ENCODE data around the gene NUP50.

Gene NUP50

DNA sequence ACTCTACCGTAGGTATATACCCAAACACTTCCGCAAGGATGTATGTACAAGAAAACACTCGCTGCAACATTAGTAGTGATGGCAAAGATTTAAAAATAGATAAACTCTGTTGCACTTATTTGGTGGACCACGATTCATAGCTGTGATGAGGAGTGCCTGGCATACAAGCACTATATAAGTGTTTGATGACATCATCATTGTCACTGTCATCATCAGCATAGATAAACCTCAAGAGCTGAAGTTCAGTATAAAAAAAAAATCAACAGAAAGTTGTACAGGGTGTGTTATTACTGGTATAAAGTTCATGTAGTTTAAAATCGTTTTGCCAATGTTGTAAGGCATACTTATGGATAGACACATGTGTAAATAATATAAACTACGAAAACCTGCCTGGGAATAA is 24.0 kb upstream of the NUP50 start:
- Histone ChIP-seq H3K4me1 (ENCODE audit: control insufficient read depth, low read depth, low read length) (no peaks in the 10 kb centered on the region), H3K27ac (ENCODE audit: low read depth, low read length) (no peak overlapping the region), H3K9ac (ENCODE audit: low read length) (no peak overlapping the region), H3K36me3 (ENCODE audit: control insufficient read depth, insufficient read depth, low read length) (no peaks in the 10 kb centered on the region), H3K79me1 (ENCODE audit: low read length) (no peaks in the 10 kb centered on the region), H3K4me2 (ENCODE audit: low read length) (no peak overlapping the region), H2BK15ac (replicated peaks; ENCODE audit: low read depth) (no peak overlapping the region), H3K56ac (ENCODE audit: low read length) (no peak overlapping the region), H2AK5ac (ENCODE audit: low read length) (no peak overlapping the region), H3K4ac (ENCODE audit: low read depth, low read length) (no peak overlapping the region), H3K79me2 (ENCODE audit: control insufficient read depth, insufficient read depth, low read length) (no peaks in the 10 kb centered on the region), H3K18ac (ENCODE audit: low read length) (no peak overlapping the region), H3K23ac (ENCODE audit: low read length) (no peak overlapping the region), H3K4me3 (ENCODE audit: low read length) (no peak overlapping the region), H4K8ac (ENCODE audit: low read depth, low read length) (no peak overlapping the region), H4K5ac (ENCODE audit: low read length) (no peak overlapping the region), H3K27me3 (ENCODE audit: insufficient read depth, low read length, poor library complexity) (no peaks in the 10 kb centered on the region), H2BK120ac (ENCODE audit: low read depth, low read length) (no peak overlapping the region), H2BK5ac (ENCODE audit: low read length) (no peak overlapping the region)
- no peak for DNase-seq
- no CpG with 5 or more reads among the region's 6 CpGs for WGBS (ENCODE audit: extremely low coverage, insufficient coverage, low lambda C conversion rate)

- Histone ChIP-seq H3K56ac (ENCODE audit: low read length) (no peak overlapping the region), H2BK15ac (replicated peaks; ENCODE audit: low read depth) (no peak overlapping the region), H3K18ac (ENCODE audit: low read length) (no peak overlapping the region), H3K36me3 (ENCODE audit: control insufficient read depth, insufficient read depth, low read length) (peaks cover 2% of the 10 kb centered on the region), H4K8ac (ENCODE audit: low read depth, low read length) (no peak overlapping the region), H3K79me2 (ENCODE audit: control insufficient read depth, insufficient read depth, low read length) (no peaks in the 10 kb centered on the region), H2AK5ac (ENCODE audit: low read length) (no peak overlapping the region), H4K5ac (ENCODE audit: low read length) (no peak overlapping the region), H3K9ac (ENCODE audit: low read length) (no peak overlapping the region), H3K4me1 (ENCODE audit: control insufficient read depth, low read depth, low read length) (no peaks in the 10 kb centered on the region), H3K27ac (ENCODE audit: low read depth, low read length) (no peak overlapping the region), H3K4ac (ENCODE audit: low read depth, low read length) (no peak overlapping the region), H3K79me1 (ENCODE audit: low read length) (no peaks in the 10 kb centered on the region), H3K27me3 (ENCODE audit: insufficient read depth, low read length, poor library complexity) (no peaks in the 10 kb centered on the region), H2BK120ac (ENCODE audit: low read depth, low read length) (no peak overlapping the region), H2BK5ac (ENCODE audit: low read length) (no peak overlapping the region), H3K23ac (ENCODE audit: low read length) (no peak overlapping the region), H3K4me2 (ENCODE audit: low read length) (no peak overlapping the region), H3K4me3 (ENCODE audit: low read length) (no peak overlapping the region)
- no CpG with 5 or more reads among the region's 15 CpGs for WGBS (ENCODE audit: extremely low coverage, insufficient coverage, low lambda C conversion rate)
- no peak for DNase-seq
Observed at GRCh38 chr22:45142376-45142775, 21.3 kb upstream of the NUP50 start.

DNA sequence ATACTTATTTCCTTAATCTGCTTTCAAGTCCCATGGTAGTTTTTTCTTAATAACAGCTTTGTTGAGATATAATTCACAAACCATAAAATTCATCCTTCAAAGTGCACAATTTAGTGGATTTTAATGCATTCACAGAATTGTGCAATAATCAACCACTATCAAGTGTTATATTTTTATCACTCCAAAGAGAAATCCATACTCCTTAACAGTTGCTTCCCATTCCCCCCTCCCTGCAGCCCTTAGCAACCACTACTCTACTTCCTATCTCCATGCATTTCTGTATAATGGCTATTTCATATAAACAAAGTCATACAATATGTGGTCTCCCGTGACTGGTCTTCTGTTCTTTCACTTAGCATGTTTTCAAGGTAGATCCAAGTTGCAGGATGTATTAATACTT is 18.8 kb upstream of the NUP50 start:
- no peaks in the 10 kb centered on the region for H3K79me1 ChIP-seq (ENCODE audit: low read length)
- H3K36me3 ChIP-seq (ENCODE audit: control insufficient read depth, insufficient read depth, low read length), result peaks cover 2% of the 10 kb centered on the region
- H3K4me1 ChIP-seq (ENCODE audit: control insufficient read depth, low read depth, low read length), result no peaks in the 10 kb centered on the region
- H3K27ac ChIP-seq (ENCODE audit: low read depth, low read length), result no peak overlapping the region
- H3K56ac ChIP-seq (ENCODE audit: low read length), result no peak overlapping the region
- H3K9ac ChIP-seq (ENCODE audit: low read length), result no peak overlapping the region
- DNase-seq, result no peak
- no CpG with 5 or more reads among the region's 1 CpG for WGBS (ENCODE audit: extremely low coverage, insufficient coverage, low lambda C conversion rate)
- H3K4ac ChIP-seq (ENCODE audit: low read depth, low read length), result no peak overlapping the region
- no peak overlapping the region for H3K4me3 ChIP-seq (ENCODE audit: low read length)
- no peak overlapping the region for H2BK5ac ChIP-seq (ENCODE audit: low read length)
- H2BK120ac ChIP-seq (ENCODE audit: low read depth, low read length), result no peak overlapping the region
- H4K8ac ChIP-seq (ENCODE audit: low read depth, low read length), result no peak overlapping the region
- H3K27me3 ChIP-seq (ENCODE audit: insufficient read depth, low read length, poor library complexity), result no peaks in the 10 kb centered on the region
- H3K79me2 ChIP-seq (ENCODE audit: control insufficient read depth, insufficient read depth, low read length), result no peaks in the 10 kb centered on the region
- H3K18ac ChIP-seq (ENCODE audit: low read length), result no peak overlapping the region
- H4K5ac ChIP-seq (ENCODE audit: low read length), result no peak overlapping the region
- H3K4me2 ChIP-seq (ENCODE audit: low read length), result no peak overlapping the region
- H3K23ac ChIP-seq (ENCODE audit: low read length), result no peak overlapping the region
- no peak overlapping the region for H2BK15ac ChIP-seq (replicated peaks; ENCODE audit: low read depth)
- no peak overlapping the region for H2AK5ac ChIP-seq (ENCODE audit: low read length)

GRCh38 chr22:45149671-45150070 is 14.1 kb upstream of the NUP50 start:
- no peak overlapping the region for H3K23ac ChIP-seq (ENCODE audit: low read length)
- H2BK120ac ChIP-seq (ENCODE audit: low read depth, low read length), result no peak overlapping the region
- peaks cover 11% of the 10 kb centered on the region for H3K79me1 ChIP-seq (ENCODE audit: low read length)
- no peak overlapping the region for H3K56ac ChIP-seq (ENCODE audit: low read length)
- H3K27ac ChIP-seq (ENCODE audit: low read depth, low read length), result no peak overlapping the region
- H3K79me2 ChIP-seq (ENCODE audit: control insufficient read depth, insufficient read depth, low read length), result no peaks in the 10 kb centered on the region
- H3K27me3 ChIP-seq (ENCODE audit: insufficient read depth, low read length, poor library complexity), result no peaks in the 10 kb centered on the region
- H3K36me3 ChIP-seq (ENCODE audit: control insufficient read depth, insufficient read depth, low read length), result peaks cover 4% of the 10 kb centered on the region
- no peak overlapping the region for H3K18ac ChIP-seq (ENCODE audit: low read length)
- no peak overlapping the region for H4K5ac ChIP-seq (ENCODE audit: low read length)
- H4K8ac ChIP-seq (ENCODE audit: low read depth, low read length), result no peak overlapping the region
- H3K4me1 ChIP-seq (ENCODE audit: control insufficient read depth, low read depth, low read length), result no peaks in the 10 kb centered on the region
- no peak overlapping the region for H2BK5ac ChIP-seq (ENCODE audit: low read length)
- no CpG with 5 or more reads among the region's 2 CpGs for WGBS (ENCODE audit: extremely low coverage, insufficient coverage, low lambda C conversion rate)
- no peak for DNase-seq
- H3K4me2 ChIP-seq (ENCODE audit: low read length), result no peak overlapping the region
- no peak overlapping the region for H2BK15ac ChIP-seq (replicated peaks; ENCODE audit: low read depth)
- no peak overlapping the region for H2AK5ac ChIP-seq (ENCODE audit: low read length)
- H3K4me3 ChIP-seq (ENCODE audit: low read length), result no peak overlapping the region
- H3K4ac ChIP-seq (ENCODE audit: low read depth, low read length), result no peak overlapping the region
- H3K9ac ChIP-seq (ENCODE audit: low read length), result no peak overlapping the region

DNA sequence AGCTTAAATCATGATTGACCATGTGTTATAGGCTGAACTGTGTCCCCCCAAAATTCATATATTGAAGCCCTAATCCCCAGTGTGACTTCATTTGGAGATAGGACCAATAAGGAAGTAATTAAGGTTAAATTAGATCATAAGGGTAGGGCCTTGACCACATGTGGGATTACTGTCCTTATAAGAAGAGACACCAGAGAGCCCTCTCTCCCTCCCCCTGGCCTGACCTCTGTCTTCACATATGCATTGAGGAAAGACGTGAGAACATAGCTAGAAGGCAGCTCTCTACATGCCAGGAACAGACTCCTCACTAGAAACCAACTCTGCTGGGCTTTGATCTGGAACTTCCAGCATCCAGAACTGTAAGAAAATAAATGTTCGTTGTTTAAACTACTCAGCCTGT is 13.6 kb upstream of the NUP50 start:
- Histone ChIP-seq H3K18ac (ENCODE audit: low read length) (no peak overlapping the region), H3K23ac (ENCODE audit: low read length) (no peak overlapping the region), H2BK15ac (replicated peaks; ENCODE audit: low read depth) (no peak overlapping the region), H3K4ac (ENCODE audit: low read depth, low read length) (no peak overlapping the region), H3K4me1 (ENCODE audit: control insufficient read depth, low read depth, low read length) (no peaks in the 10 kb centered on the region), H3K4me2 (ENCODE audit: low read length) (no peak overlapping the region), H3K56ac (ENCODE audit: low read length) (no peak overlapping the region), H3K4me3 (ENCODE audit: low read length) (no peak overlapping the region), H2BK5ac (ENCODE audit: low read length) (no peak overlapping the region), H3K27me3 (ENCODE audit: insufficient read depth, low read length, poor library complexity) (no peaks in the 10 kb centered on the region), H2AK5ac (ENCODE audit: low read length) (no peak overlapping the region), H4K5ac (ENCODE audit: low read length) (no peak overlapping the region), H3K36me3 (ENCODE audit: control insufficient read depth, insufficient read depth, low read length) (peaks cover 4% of the 10 kb centered on the region), H3K27ac (ENCODE audit: low read depth, low read length) (no peak overlapping the region), H4K8ac (ENCODE audit: low read depth, low read length) (no peak overlapping the region), H2BK120ac (ENCODE audit: low read depth, low read length) (no peak overlapping the region), H3K79me1 (ENCODE audit: low read length) (peaks cover 13% of the 10 kb centered on the region), H3K9ac (ENCODE audit: low read length) (no peak overlapping the region), H3K79me2 (ENCODE audit: control insufficient read depth, insufficient read depth, low read length) (no peaks in the 10 kb centered on the region)
- no CpG with 5 or more reads among the region's 2 CpGs for WGBS (ENCODE audit: extremely low coverage, insufficient coverage, low lambda C conversion rate)
- DNase-seq, result no peak

- no peak overlapping the region for H3K4me3 ChIP-seq (ENCODE audit: low read length)
- H3K4ac ChIP-seq (ENCODE audit: low read depth, low read length), result no peak overlapping the region
- peaks cover 4% of the 10 kb centered on the region for H3K36me3 ChIP-seq (ENCODE audit: control insufficient read depth, insufficient read depth, low read length)
- no peaks in the 10 kb centered on the region for H3K79me2 ChIP-seq (ENCODE audit: control insufficient read depth, insufficient read depth, low read length)
- no peak overlapping the region for H2AK5ac ChIP-seq (ENCODE audit: low read length)
- H3K27ac ChIP-seq (ENCODE audit: low read depth, low read length), result no peak overlapping the region
- H3K9ac ChIP-seq (ENCODE audit: low read length), result no peak overlapping the region
- H4K5ac ChIP-seq (ENCODE audit: low read length), result no peak overlapping the region
- H2BK5ac ChIP-seq (ENCODE audit: low read length), result no peak overlapping the region
- no peak for DNase-seq
- WGBS (ENCODE audit: extremely low coverage, insufficient coverage, low lambda C conversion rate), result no CpG with 5 or more reads among the region's 6 CpGs
- H3K79me1 ChIP-seq (ENCODE audit: low read length), result peaks cover 15% of the 10 kb centered on the region
- H2BK15ac ChIP-seq (replicated peaks; ENCODE audit: low read depth), result no peak overlapping the region
- H3K4me2 ChIP-seq (ENCODE audit: low read length), result no peak overlapping the region
- no peak overlapping the region for H4K8ac ChIP-seq (ENCODE audit: low read depth, low read length)
- no peak overlapping the region for H3K23ac ChIP-seq (ENCODE audit: low read length)
- no peak overlapping the region for H3K18ac ChIP-seq (ENCODE audit: low read length)
- H3K56ac ChIP-seq (ENCODE audit: low read length), result no peak overlapping the region
- H3K4me1 ChIP-seq (ENCODE audit: control insufficient read depth, low read depth, low read length), result no peaks in the 10 kb centered on the region
- H3K27me3 ChIP-seq (ENCODE audit: insufficient read depth, low read length, poor library complexity), result no peaks in the 10 kb centered on the region
- H2BK120ac ChIP-seq (ENCODE audit: low read depth, low read length), result no peak overlapping the region
Observed at GRCh38 chr22:45151503-45151902, 12.2 kb upstream of the NUP50 start.

Data from mesendoderm (in vitro differentiated cells).